Mammary epithelial cell (primary cell): ENCODE data around the gene ZBTB17.

Experiments used
- EZH2 ChIP-seq: IDR thresholded peaks from 2 replicates; pipeline ENCODE4 v1.6.1; 2012; ENCODE audit warnings: low read length, inconsistent platforms, borderline replicate concordance
- TF ChIP-seq, protein P1 (sequence below), 2 donors: IDR thresholded peaks in 1 of 2; conservative IDR thresholded peaks in 1 of 2; 2 replicates each; pipeline ENCODE4 v1.5.1; 2011 to 2012; ENCODE audit warnings: inconsistent platforms in 2 of 2, low read length in 2 of 2, mild to moderate bottlenecking in 2 of 2, control low read depth in 1 of 2, low read depth in 1 of 2; ENCODE audit not compliant: insufficient read depth in 1 of 2; ENCODE audit errors: extremely low read depth in 1 of 2

DNA sequence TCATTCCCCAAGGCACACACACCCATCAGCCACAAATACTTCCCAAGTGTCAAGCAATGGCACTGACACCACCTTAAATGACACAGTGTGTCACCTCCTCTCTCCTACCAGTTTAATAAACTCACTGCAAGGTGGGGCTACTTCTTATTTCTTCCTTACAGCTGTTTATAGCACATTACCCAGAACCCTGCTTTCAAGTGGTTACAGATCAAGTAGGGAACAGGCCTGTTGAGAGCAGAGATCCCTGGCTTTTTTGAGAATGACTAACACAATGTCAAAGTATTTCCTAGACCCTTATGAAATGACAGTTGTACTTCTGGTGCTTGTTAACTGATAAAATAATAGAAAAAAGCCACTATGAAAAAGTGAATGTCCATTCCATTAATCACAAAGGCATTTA is 19.8 kb downstream of the ZBTB17 start:
- TF ChIP-seq, protein P1, sequence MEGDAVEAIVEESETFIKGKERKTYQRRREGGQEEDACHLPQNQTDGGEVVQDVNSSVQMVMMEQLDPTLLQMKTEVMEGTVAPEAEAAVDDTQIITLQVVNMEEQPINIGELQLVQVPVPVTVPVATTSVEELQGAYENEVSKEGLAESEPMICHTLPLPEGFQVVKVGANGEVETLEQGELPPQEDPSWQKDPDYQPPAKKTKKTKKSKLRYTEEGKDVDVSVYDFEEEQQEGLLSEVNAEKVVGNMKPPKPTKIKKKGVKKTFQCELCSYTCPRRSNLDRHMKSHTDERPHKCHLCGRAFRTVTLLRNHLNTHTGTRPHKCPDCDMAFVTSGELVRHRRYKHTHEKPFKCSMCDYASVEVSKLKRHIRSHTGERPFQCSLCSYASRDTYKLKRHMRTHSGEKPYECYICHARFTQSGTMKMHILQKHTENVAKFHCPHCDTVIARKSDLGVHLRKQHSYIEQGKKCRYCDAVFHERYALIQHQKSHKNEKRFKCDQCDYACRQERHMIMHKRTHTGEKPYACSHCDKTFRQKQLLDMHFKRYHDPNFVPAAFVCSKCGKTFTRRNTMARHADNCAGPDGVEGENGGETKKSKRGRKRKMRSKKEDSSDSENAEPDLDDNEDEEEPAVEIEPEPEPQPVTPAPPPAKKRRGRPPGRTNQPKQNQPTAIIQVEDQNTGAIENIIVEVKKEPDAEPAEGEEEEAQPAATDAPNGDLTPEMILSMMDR (conservative IDR thresholded peaks at IDR 0.05 in 1 of 2, IDR thresholded peaks at IDR 0.05 in 1 of 2; ENCODE audit: extremely low read depth in 1 of 2, insufficient read depth in 1 of 2, low read depth in 1 of 2, low read length in 2 of 2): no peak
- TF ChIP-seq EZH2: no peak
